GM19238 (cell line): ENCODE measurements around the gene PWP2.
"Not testable (repeated sequence)": the region's sequence is repeated elsewhere in the genome, so short reads cannot be mapped to it uniquely, and the experiment has no call there.

Experiments
- DNase-seq: peaks from one replicate; pipeline ENCODE4 v3.0.0; 2011; ENCODE audit warnings: low spot score; ENCODE audit not compliant: insufficient read length

PWP2 gene

DNA sequence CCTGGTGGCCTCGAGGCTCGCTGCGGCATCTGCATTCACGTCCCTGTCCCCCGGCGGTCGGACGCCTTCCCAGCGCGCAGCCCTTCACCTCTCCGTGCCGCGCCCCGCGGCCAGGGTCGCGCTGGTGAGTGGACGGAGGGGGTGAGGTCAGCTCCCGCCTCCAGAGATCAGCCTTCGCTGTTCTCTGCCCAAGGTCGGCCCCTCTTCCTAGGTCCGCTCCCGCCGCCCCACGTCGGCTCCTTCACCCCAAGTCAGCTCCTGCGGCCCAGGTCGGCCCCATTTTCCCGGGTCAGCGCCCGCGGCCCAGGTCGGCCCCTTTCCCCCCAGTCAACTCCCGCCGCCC, 26.5 kb downstream of the PWP2 start:
- DNase-seq: not testable (repeated sequence)

GRCh38 chr21:44134732-44135131, 27.5 kb downstream of the PWP2 start:
- DNase-seq: not testable (repeated sequence)

DNA sequence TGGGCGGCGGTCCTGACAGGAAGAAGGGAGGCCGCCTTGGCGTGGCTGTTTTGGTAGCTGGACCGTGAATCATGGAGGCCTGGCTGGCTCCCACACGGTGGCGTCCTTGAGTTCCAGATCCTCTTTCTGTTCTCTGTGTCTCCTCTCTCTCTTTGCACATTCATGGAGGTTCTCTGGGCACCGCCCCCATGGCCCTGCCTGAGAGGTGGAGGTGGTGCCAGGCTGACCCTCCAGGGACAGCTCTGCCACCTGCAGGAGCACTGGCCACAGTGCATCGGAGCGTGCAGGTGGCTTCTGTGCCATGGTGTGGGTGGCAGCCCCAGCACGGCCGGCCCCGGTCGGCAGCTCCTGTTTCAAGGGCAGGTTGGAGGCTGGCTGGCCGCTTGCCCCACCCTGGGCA, 30.8 kb downstream of the PWP2 start:
- DNase-seq: not testable (repeated sequence)

DNA sequence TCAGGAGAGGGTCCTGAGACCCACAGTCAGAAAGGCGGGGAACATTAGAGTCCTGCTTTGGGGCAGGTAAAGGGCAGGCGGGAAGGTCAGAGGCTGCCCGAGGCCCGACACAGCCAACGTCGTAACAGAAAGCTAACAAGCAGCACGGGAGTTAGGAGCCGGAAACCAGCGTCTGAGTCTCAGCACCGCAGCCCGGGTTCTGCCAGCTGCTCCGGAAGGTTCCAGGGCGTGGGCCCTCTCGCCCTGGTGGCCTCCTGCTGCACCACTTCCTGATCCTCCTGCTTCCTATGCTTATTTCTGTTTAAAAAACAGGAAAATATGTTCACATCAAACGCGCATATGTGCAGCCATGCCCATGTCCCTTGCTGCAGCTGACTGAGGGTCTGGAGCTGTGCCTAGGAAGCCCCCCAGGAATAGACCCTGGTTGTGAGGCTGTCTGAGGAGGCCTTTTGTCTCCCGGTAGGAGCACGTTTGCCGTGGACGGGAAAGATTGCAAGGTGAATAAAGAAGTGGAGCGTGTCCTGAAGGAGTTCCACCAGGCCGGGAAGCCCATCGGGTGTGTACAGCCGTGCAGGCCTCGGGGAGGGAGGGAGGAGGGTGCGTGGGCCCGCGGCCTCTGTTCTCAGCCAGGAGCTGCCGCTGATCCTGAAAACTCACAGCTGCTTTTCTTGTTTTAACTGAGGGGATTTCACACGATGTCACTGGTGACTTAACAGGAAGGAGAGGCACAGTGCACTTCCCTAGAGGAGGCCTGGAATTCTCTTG, 32.8 kb downstream of the PWP2 start:
- not testable (repeated sequence) for DNase-seq

DNA sequence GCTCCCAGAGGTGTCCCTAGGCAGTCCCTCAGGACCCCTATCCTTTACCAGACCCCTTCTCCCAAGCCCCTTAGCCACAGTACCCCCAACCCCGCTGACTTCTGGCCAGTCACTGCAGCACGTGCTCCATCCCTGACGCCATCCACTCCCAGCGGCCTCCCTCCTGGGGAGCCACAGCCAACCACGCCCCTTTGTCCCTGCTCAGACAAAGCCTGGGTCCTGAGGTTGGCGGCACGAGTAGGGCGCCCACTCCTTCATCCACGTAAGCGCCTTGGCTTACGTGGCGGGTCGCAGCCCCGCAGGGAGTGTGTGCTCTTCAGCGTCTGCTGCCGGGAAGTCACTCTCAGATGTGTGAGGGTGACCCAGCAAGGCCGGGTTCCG, 33.3 kb downstream of the PWP2 start:
- DNase-seq: not testable (repeated sequence)

GRCh38 chr21:44142470-44142869, 35.3 kb downstream of the PWP2 start:
- DNase-seq: not testable (repeated sequence)

- DNase-seq: not testable (repeated sequence)
These were observed 36.2 kb downstream of the PWP2 start for GRCh38 chr21:44143380-44143779.

DNA sequence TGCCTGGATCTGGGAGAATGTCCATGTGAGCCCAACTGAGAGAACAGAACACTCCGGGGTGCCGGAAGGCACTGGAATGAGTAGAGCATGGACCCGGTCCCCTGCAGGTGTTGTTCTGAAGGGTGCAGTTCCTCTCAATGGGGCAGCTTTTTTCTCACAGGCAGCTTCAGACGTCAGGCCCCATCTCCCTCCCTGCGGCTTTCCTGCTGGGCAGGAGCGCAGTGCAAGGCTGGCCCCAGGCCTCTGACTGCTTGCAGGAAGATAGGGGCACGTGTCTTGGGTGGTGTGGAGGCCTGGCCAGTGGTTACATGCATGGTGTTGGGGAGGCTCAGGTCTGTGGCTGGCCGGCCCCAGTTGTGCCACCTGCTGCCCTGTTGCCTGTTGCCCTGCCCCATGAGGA, 36.8 kb downstream of the PWP2 start:
- not testable (repeated sequence) for DNase-seq

DNA sequence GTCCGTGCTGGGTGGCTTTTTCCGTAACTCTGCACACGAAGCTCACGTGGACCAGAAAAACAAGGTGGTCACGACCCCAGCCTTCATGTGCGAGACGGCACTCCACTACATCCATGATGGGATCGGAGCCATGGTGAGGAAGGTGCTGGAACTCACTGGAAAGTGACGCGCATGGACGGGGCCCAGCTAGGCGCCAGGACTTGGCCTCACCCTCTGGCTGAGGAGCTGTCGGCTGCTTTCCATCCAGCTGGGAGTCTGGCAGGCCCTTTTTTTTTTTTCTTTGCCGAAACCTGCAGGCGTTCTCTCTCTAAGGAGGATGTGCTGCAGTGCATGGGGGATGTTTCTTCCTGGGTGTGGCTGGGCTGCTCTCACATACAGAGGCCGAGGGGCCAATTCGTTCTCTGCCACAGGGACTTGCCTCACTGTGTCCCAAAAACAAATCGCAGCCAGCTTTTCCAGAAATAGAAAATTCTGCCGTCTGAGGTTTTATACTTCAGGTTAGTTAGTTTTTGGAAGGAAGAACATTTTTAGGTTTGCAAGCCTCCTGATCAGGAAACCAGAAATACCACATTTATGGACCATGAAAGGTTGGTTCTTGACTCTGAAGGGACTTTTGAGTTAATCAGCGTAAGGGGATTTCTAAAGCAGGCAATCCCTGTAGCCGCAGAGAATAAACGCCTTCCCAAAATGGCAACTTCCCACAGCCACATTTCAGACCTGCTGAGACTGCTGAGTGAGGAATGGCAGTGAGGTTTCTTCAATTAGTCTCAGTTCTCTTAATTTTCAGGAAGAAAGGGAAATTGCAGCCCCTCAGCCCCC, 37.8 kb downstream of the PWP2 start:
- not testable (repeated sequence) for DNase-seq

DNA sequence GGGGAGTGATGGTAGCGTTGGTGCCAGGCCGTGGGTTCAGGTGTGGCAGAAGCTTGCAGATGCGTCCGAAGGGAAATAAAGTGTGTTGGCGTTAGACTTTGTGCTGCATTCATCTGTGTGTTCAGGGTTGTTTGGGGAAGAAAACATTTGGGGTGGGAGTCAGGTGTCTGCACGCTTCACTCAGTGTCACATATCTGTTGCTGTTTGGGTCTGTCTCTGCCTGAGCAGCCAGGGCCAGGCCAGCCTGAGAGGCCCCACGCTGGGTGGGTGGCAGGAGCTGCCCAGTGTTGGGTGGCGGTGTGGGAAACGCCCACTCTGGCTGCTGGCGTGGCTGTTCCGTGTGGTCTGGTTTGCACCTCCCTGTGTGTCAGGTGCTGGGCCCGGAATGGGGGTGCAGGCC, 38.4 kb downstream of the PWP2 start:
- not testable (repeated sequence) for DNase-seq

DNA sequence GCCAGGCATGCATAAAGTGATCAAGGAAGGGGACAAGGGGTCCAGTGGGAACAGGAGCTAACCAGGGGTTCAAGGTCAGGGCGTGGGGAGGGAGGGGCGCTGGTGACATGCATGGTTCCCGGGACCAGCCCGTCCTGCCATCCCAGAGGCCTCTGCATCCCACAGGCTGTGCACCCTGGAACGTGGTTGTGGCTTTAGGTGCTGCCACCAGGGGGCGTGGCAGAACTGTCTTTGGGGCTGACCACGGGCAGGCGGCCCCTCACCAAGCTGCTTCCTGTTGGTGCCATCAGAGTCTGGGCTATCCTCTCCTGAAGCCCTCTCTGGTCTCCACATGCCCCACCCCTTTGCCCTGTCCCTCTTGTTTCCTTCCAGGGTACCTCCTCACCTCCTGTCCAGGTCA, 39.9 kb downstream of the PWP2 start:
- DNase-seq: not testable (repeated sequence)

GRCh38 chr21:44150255-44150654, 43.1 kb downstream of the PWP2 start:
- DNase-seq: not testable (repeated sequence)

DNA sequence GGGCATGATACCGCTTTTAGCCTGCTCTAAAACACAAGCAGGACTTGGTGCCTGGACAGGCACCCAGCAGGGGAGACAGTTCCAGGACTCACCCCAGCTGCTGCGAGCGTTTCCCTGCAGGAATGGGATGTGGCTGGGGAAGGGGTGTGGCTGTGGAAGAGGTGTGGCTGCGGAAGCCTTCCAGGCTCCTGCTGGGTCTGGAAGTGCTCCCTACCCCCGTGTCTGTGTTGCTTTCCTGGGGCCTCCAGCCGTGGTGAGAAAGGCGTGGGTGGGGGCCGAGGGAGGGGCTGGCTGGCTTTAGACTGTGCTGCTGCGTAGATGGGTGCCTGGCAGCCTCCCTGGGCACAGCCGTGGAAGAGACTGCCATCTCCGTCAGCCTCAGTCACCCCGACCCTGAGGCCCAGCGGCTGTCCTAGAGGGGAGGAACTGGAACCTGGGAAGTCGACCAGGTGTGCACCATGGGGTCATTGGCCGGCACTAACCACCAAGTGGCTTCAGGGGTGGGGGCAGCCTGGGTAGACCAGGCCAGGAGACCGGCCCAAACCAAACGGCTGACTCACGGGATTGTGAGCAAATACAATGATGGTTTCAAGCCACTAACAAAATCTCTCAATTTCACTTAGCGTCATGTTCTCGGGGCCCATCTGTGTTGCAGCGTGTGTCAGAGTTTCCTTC, 46.2 kb downstream of the PWP2 start:
- not testable (repeated sequence) for DNase-seq

DNA sequence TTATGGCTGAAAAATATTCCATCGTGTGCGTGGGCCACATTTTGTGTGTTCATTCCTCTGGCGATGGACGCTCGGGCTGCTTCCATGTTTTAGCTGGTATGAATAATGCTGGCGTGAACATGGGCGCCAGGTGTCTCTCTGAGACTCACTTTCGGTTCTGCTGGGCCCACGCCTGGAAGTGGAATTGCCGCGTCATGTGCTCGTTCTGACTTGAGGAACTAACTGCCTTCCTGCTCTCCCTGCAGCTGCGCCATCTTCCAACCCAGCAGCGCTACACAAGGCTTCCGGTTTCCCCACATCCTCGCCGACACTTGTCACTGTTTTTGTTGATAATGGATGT, 46.7 kb downstream of the PWP2 start:
- DNase-seq: not testable (repeated sequence)

GRCh38 chr21:44154816-44155230, 47.6 kb downstream of the PWP2 start:
- DNase-seq: not testable (repeated sequence)

GRCh38 chr21:44155231-44155993, 48.2 kb downstream of the PWP2 start:
- not testable (repeated sequence) for DNase-seq

DNA sequence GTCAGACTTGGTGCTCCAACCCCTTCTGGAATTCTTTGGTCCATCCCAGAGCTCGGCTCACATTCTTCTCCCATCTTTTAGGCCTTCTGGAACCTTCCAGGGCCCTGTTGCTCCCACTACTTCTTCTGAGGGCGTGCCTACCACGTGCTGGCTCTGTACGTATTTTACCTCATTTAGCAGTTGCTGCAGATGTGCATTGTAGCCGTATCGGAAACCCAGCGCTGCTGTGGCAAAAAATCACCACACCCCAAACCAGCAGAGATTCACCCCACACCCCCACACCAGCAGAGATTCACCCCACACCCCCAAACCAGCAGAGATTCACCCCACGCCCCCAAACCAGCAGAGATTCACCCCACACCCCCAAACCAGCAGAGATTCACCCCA, 48.8 kb downstream of the PWP2 start:
- not testable (repeated sequence) for DNase-seq

DNA sequence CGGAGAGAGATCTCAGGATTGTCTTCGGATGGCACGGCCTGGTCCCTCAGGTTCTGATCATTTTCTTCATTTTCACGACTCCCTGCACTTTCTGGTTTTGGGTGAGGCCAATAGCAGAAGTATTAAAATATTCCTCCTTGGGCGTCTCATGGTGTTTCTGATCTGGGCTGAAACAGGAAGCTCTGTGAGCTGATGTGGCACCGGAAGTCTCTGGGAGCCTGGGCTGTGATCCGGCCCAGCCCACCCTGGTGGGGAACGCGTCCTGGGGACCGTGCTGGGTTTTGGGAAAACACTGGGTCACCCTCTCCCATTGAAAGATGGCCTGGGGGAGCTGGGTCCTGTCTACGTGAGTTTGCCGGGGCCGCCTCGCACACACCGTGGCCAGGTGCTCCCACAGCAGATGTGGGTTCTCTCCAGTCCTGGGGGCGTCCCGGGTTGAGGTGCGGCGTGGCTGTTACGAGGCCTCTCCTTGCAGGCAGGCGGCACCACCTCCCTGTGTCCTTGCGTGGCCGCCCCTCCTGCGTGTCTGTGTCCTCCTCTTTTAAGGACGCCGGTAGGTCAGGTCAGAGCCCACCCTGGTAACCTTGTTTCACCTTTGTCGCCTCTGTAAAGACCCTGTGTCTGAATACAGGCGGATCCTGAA, 50.4 kb downstream of the PWP2 start:
- DNase-seq: not testable (repeated sequence)

DNA sequence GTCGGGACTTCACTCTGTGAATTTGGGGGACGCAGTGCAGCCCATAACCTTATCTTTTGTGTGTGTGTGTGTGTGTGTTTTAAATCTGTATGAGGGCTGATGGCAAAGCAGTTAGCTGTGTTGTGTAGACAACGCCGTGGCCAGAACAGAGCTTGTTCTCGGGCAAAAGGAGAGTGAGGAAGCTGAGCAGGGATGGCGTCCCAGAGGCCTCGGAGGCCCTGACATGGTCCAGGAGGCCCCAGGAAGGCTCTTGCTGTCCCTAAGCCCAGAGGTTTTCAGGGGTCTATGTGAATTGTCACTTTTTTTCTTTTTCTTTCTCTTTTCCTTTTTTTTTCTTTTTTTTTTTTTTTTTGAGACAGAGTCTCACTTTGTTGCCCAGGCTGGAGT, 50.9 kb downstream of the PWP2 start:
- DNase-seq: not testable (repeated sequence)

- not testable (repeated sequence) for DNase-seq
These were observed 52.4 kb downstream of the PWP2 start for GRCh38 chr21:44159349-44160297.
